Epithelial cell of proximal tubule (primary cell): ENCODE measurements around the gene MFAP4. TPM values are rescaled to one million over a fixed set of nuclear protein-coding genes. Genes with fewer than 3 reads are reported as not detected.
A peak's percentile ranks its signal among the peaks of the same experiment; 100 is the strongest.

ENCODE experiments used
- DNase-seq: peaks from one replicate; pipeline ENCODE4 v3.0.0-alpha.2; 2011; ENCODE audit warnings: low read depth
- H3K4me3 ChIP-seq: 2 replicates; pipeline ENCODE4 v1.5.1; 2011; ENCODE audit warnings: low read depth, mild to moderate bottlenecking, low read length
- total RNA-seq: library from RNA; depleted of rRNA; stranded (reverse); fragments of >200 nt; gene quantifications from 2 replicates; pipeline ENCODE4 v1.2.3, GENCODE V29; 2015
- TF ChIP-seq, protein P1 (sequence below): conservative IDR thresholded peaks from 2 replicates; pipeline ENCODE4 v1.5.1; 2012; ENCODE audit warnings: low read depth, mild to moderate bottlenecking, low read length

The MFAP4 gene, protein sequence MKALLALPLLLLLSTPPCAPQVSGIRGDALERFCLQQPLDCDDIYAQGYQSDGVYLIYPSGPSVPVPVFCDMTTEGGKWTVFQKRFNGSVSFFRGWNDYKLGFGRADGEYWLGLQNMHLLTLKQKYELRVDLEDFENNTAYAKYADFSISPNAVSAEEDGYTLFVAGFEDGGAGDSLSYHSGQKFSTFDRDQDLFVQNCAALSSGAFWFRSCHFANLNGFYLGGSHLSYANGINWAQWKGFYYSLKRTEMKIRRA
- not detected in 2 replicates for total RNA-seq

DNA sequence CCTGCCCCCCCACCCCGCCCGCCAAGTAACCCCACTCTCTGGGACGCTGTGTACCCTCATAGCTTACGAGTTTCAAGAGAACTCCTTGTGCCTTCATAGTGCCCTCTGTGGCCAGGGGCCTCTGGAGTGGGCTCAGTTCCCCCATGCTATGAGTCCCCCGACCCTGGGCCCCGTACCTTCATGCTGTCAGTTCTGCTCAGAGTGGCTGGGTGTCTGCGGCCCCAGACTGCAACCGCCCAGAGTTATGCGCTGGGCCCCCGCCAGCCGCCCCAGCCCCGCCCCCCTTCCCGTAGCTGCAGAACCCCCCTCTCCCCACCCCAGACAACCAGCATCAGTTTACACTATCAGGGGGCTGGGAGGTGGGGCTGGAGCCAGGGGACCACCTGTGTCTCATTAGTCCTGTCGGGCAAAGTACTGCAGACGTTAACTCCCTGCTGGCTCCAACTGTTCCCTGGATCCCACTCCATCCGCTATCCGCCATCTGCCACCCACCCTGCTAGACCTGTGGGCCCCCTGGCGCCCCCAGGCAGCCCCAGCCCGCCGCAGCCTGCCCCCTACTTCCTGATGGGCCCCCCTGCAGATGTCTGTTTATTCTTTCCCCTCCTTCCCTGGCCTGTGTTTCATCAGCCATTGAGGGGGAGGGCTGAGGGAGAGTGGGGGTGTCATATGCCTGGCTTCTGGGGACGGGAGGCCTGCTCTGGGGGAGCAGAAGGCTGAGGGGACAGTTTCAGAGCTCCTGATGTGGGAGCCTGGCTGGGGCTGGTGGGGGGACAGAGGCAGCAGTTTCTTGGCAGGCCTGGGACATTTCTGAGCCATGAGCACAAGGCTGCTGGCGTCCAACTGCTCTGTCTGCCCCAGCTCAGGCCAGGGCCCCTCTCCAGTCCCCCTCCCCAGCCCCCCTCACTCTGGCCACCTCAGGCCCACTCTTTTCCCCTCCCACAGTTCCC is at the start of gene MFAP4:
Gene MFAP4, minus strand, starts transcription at position 217 of the 947 bp plus-strand sequence. Its CDS starts 35 bp downstream, at position 182.
- TF ChIP-seq, protein P1, sequence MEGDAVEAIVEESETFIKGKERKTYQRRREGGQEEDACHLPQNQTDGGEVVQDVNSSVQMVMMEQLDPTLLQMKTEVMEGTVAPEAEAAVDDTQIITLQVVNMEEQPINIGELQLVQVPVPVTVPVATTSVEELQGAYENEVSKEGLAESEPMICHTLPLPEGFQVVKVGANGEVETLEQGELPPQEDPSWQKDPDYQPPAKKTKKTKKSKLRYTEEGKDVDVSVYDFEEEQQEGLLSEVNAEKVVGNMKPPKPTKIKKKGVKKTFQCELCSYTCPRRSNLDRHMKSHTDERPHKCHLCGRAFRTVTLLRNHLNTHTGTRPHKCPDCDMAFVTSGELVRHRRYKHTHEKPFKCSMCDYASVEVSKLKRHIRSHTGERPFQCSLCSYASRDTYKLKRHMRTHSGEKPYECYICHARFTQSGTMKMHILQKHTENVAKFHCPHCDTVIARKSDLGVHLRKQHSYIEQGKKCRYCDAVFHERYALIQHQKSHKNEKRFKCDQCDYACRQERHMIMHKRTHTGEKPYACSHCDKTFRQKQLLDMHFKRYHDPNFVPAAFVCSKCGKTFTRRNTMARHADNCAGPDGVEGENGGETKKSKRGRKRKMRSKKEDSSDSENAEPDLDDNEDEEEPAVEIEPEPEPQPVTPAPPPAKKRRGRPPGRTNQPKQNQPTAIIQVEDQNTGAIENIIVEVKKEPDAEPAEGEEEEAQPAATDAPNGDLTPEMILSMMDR, result no peak
- no peak for DNase-seq
- H3K4me3 ChIP-seq, result no peak within 1 kb of the TSS

DNA sequence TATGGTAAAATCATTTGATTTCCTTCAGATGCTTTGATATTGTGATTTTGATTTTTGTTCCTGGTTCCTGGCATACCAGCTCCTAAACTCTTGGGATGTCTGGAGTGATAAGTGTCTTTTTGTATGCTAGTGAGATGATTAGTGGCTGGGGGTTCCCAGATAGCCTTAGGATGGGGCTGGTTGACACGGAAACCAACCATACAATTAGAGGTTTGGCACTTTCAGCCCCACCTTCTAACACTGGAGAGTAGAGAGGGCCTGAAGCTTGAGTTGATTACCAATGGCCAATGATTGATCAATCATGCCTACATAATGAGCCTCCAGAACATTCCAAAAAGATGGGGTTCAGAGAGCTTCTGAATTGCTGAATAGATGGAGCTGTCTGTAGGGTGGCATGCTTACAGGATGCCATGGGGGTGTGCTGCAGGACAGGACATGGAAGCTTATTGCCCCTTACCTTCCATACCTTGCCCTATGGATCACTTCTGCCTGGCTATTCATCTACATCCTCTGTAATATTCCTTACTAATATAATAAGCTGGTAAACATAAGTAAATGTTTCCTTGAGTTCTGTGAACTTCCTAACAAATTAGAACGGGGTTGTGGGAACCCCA is 46.8 kb upstream of the MFAP4 start:
- TF ChIP-seq, protein P1, result no peak
- H3K4me3 ChIP-seq, result no peak overlapping the region
- no peak for DNase-seq

DNA sequence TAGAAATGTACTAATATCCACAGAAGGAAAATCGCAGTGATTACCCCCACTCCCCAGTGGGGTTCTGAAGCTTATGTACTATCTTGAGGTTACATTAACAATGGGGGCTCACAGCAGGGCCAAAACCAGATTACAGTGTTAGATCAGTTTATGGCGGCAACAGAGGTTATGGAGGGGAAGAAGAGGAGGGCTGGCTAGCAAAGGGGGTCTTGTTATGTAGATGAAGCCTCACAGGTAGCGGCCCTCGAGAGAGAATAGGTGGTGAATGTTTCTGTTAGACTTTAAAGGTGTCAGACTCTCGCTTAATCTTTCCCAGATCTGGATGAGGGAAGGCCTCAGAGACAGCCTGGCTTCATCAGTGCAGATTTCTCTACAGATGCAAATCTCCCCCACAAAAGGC is 46.3 kb upstream of the MFAP4 start:
- TF ChIP-seq, protein P1, result no peak
- no peak overlapping the region for H3K4me3 ChIP-seq
- no peak for DNase-seq

DNA sequence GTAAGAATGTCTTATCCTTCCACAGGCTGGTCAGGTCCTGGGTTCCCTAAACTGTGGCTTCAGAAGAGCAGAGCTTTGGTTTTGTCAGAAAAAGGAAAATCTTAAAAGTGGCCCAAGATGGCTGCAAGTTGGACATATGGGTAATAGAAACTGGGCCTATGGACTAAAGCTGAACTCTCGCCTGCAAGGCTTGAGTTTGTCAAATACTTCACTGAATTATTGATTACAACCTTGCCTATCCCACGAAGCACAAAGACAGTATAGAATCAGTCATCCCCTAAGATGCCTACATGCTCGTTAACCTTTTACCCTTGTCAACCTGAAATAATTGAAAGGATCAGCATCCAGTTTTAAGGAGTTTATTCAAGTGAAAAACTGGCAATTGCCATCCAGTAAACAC is 44.7 kb upstream of the MFAP4 start:
- no peak overlapping the region for H3K4me3 ChIP-seq
- TF ChIP-seq, protein P1, result no peak
- DNase-seq, result no peak

DNA sequence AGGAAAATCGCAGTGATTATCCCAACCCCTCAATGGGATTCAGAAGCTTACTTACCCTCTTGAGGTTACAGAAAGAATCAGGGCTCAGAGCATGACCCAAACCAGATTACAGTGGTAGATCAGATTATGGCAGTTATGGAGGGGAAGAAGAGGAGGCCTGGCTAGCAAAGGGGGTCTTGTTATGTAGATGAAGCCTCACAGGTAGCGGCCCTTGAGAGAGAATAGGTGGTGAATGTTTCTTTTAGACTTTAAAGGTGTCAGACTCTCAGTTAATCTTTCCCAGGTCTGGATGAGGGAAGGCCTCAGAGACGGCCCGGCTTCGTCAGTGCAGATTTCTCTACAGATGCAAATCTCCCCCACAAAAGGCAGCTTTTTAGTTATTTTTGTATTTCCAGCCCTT is 39.6 kb upstream of the MFAP4 start:
- no peak overlapping the region for H3K4me3 ChIP-seq
- TF ChIP-seq, protein P1, result no peak
- DNase-seq, result no peak

DNA sequence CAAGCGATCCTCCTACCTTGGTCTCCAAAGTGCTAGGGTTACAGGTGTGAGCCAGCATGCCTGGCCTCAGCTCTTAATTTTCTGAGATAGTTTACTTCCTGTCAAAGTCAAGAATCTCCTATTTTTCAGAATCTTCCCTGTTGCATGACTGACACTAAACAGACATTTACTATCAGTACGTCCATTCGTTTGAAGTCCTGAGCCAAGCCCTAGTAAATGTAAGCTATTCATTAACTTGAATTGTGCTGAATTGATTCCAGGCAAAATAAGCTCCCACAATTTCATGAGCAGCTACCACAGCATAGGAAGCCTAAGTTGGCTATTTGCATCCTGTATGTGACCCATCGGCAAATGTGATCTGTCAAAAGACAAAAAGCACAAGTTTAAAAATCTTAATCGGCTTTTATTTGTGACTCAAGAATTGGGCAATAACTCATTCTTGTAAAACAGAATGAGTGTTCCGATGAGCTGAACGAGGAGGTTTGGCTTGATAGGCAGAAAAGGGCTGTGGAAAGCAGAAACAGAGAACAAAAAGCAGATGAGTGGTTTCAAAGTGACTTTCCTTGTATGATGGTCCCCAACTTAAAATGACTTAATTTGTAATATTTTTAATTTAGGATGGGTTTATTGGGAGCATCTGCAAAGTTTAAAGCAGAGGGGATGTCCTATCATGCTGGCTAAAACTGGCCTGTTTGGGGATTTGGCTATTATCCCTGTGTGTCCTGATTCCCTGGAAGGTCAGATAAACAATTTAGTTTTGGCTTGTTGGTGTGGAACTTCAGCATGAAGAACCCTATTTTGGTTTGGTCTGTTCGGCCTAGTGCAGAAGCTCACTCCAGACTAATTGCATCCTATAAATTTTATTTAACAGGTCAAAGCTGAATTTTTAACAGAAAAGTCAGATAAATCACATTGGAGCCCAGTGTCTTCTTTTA is 38.2 kb upstream of the MFAP4 start:
- DNase-seq, result peak; percentile 13
- no peak overlapping the region for H3K4me3 ChIP-seq
- TF ChIP-seq, protein P1, result no peak
